H1 (cell line): ENCODE results near the gene PIAS4. TPM values are rescaled to one million over a fixed set of nuclear protein-coding genes. Genes with fewer than 3 reads are reported as not detected.

Experiments used
- CTCF ChIA-PET: fragments of 300-600 bp; sonication (Branson Sonifier 250); formaldehyde crosslinking; loops from one replicate; lab custom pipeline; 2021; ENCODE audit not compliant: partially characterized antibody; lab: Charles Lee
- POLR2A ChIA-PET: fragments of 300-600 bp; sonication (Branson Sonifier 250); formaldehyde crosslinking; loops from one replicate; lab custom pipeline; 2021; ENCODE audit warnings: inconsistent platforms; ENCODE audit not compliant: partially characterized antibody; lab: Charles Lee
- DNase-seq, 2 experiments: peaks; one replicate each; pipeline versions ENCODE4 v3.0.0 to v3.0.0-alpha.2; 2010 to 2022; ENCODE audit warnings: low spot score in 2 of 2, low read depth in 1 of 2, mixed read lengths in 1 of 2
- FAIRE-seq: peaks from 2 replicates; lab custom pipeline; 2011; peaks lifted over from hg19 to GRCh38; lab: Jason Lieb, UNC
- H2AFZ ChIP-seq: 2 replicates; pipeline ENCODE4 v1.8.1; 2012; ENCODE audit warnings: low read length, inconsistent platforms
- H2AK5ac ChIP-seq: 2 replicates; pipeline ENCODE4 v1.6.1; 2013; ENCODE audit warnings: low read depth, low read length
- H2BK120ac ChIP-seq: replicated peaks from 2 replicates; pipeline ENCODE3; 2013; ENCODE audit warnings: low read depth, low read length, inconsistent platforms
- H2BK12ac ChIP-seq: 2 replicates; pipeline ENCODE4 v1.6.1; 2013; ENCODE audit warnings: low read depth, low read length
- H2BK15ac ChIP-seq: 2 replicates; pipeline ENCODE4 v1.6.1; 2013; ENCODE audit warnings: low read length
- H2BK20ac ChIP-seq: 2 replicates; pipeline ENCODE4 v1.6.1; 2013; ENCODE audit warnings: low read length
- H2BK5ac ChIP-seq: 2 replicates; pipeline ENCODE4 v1.6.1; 2013; ENCODE audit warnings: low read depth, low read length
- H3K14ac ChIP-seq: 2 replicates; pipeline ENCODE4 v1.6.1; 2013; ENCODE audit warnings: inconsistent platforms; ENCODE audit not compliant: insufficient read length
- H3K18ac ChIP-seq: 2 replicates; pipeline ENCODE4 v1.6.1; 2013; ENCODE audit warnings: low read length; ENCODE audit errors: extremely low read depth
- H3K23ac ChIP-seq: 2 replicates; pipeline ENCODE4 v1.6.1; 2013; ENCODE audit warnings: inconsistent platforms; ENCODE audit not compliant: insufficient read length
- H3K23me2 ChIP-seq: 2 replicates; pipeline ENCODE4 v1.6.1; 2013; ENCODE audit warnings: low read depth, low read length
- H3K27ac ChIP-seq: 2 replicates; pipeline ENCODE4 v1.6.1; 2011; ENCODE audit warnings: low read depth, low read length, inconsistent platforms
- H3K27me3 ChIP-seq, 4 experiments: replicated peaks in 1 of 4; 1 replicate in 1 of 4; 2 replicates in 3 of 4; pipeline versions ENCODE4 v1.6.1 to v1.8.1; 2011 to 2013; ENCODE audit warnings: low read length in 3 of 4, mild to moderate bottlenecking in 3 of 4, inconsistent platforms in 2 of 4, mixed read lengths in 2 of 4, moderate library complexity in 1 of 4; ENCODE audit not compliant: control insufficient read depth in 3 of 4, insufficient read depth in 3 of 4; ENCODE audit errors: extremely low read depth in 1 of 4
- H3K36me3 ChIP-seq, 4 experiments: 2 replicates each; pipeline versions ENCODE4 v1.6.1 to v1.8.1; 2011 to 2013; ENCODE audit warnings: mild to moderate bottlenecking in 4 of 4, low read length in 3 of 4, moderate library complexity in 2 of 4, control low read depth in 1 of 4, inconsistent platforms in 1 of 4; ENCODE audit not compliant: insufficient read depth in 4 of 4, control insufficient read depth in 2 of 4
- H3K4ac ChIP-seq: replicated peaks from 2 replicates; pipeline ENCODE3; 2013; ENCODE audit warnings: low read length, low read depth, mixed read lengths, inconsistent platforms; ENCODE audit not compliant: insufficient read length
- H3K4me1 ChIP-seq, 4 experiments: replicated peaks in 1 of 4; 1 replicate in 1 of 4; 2 replicates in 3 of 4; pipeline versions ENCODE4 v1.6.1 to v1.8.1; 2011 to 2013; ENCODE audit warnings: low read length in 3 of 4, inconsistent platforms in 2 of 4, mixed read lengths in 1 of 4; ENCODE audit not compliant: insufficient read depth in 4 of 4, control insufficient read depth in 3 of 4
- H3K4me2 ChIP-seq, 2 experiments: 2 replicates each; pipeline versions ENCODE4 v1.6.1 to v1.8.1; 2011 to 2013; ENCODE audit warnings: low read depth in 2 of 2, low read length in 2 of 2, control low read depth in 1 of 2, inconsistent platforms in 1 of 2, mild to moderate bottlenecking in 1 of 2; ENCODE audit not compliant: insufficient read depth in 1 of 2
- H3K4me3 ChIP-seq, 4 experiments: fragments of 200-600, 300-600 bp in 1 of 4; sonication (generic), shearing (Covaris generic), sonication (Bioruptor Twin) in 1 of 4; 2 replicates each; pipeline versions ENCODE4 v1.5.1 to v1.8.1; 2011 to 2016; ENCODE audit warnings: low read length in 4 of 4, low read depth in 3 of 4, control low read depth in 2 of 4, inconsistent platforms in 2 of 4, mild to moderate bottlenecking in 2 of 4, mixed read lengths in 1 of 4, moderate library complexity in 1 of 4; ENCODE audit not compliant: insufficient read depth in 2 of 4; ENCODE audit errors: extremely low read depth in 1 of 4
- H3K56ac ChIP-seq: replicated peaks from 2 replicates; pipeline ENCODE3; 2013; ENCODE audit warnings: low read depth, mild to moderate bottlenecking, mixed read lengths, low read length, inconsistent platforms; ENCODE audit not compliant: insufficient read length
- H3K79me1 ChIP-seq: 2 replicates; pipeline ENCODE4 v1.6.1; 2013; ENCODE audit warnings: low read depth, low read length, control low read depth
- H3K79me2 ChIP-seq, 2 experiments: 2 replicates each; pipeline versions ENCODE4 v1.6.1 to v1.8.1; 2012 to 2013; ENCODE audit warnings: low read length in 2 of 2, mild to moderate bottlenecking in 2 of 2, inconsistent platforms in 1 of 2; ENCODE audit not compliant: insufficient read depth in 2 of 2, control insufficient read depth in 1 of 2
- H3K9ac ChIP-seq, 4 experiments: replicated peaks in 1 of 4; 1 replicate in 1 of 4; 2 replicates in 3 of 4; pipeline versions ENCODE4 v1.6.1 to v1.8.1; 2011 to 2013; ENCODE audit warnings: low read depth in 3 of 4, low read length in 3 of 4, control low read depth in 2 of 4, mild to moderate bottlenecking in 2 of 4, moderate library complexity in 2 of 4, inconsistent platforms in 1 of 4; ENCODE audit errors: extremely low read depth in 1 of 4
- H3K9me3 ChIP-seq, 2 experiments: 2 replicates each; pipeline versions ENCODE4 v1.6.1 to v1.8.1; 2012 to 2013; ENCODE audit warnings: mild to moderate bottlenecking in 2 of 2, moderate library complexity in 2 of 2, control low read depth in 1 of 2, inconsistent platforms in 1 of 2, low read depth in 1 of 2, low read length in 1 of 2, mixed read lengths in 1 of 2; ENCODE audit not compliant: insufficient read depth in 2 of 2
- H4K20me1 ChIP-seq, 2 experiments: replicated peaks in 1 of 2; 2 replicates each; pipeline versions ENCODE3 to v1.8.1; 2011 to 2013; ENCODE audit warnings: inconsistent platforms in 2 of 2, low read length in 2 of 2, mild to moderate bottlenecking in 1 of 2; ENCODE audit not compliant: insufficient read depth in 2 of 2, control insufficient read depth in 1 of 2
- H4K5ac ChIP-seq: 2 replicates; pipeline ENCODE4 v1.6.1; 2013; ENCODE audit warnings: low read length, low read depth, mixed read lengths, inconsistent platforms; ENCODE audit not compliant: insufficient read length
- H4K8ac ChIP-seq: 2 replicates; pipeline ENCODE4 v1.8.0; 2013; ENCODE audit warnings: mild to moderate bottlenecking, moderate library complexity, low read length, inconsistent platforms; ENCODE audit not compliant: insufficient read depth; ENCODE audit errors: extremely low read depth
- H4K91ac ChIP-seq: replicated peaks from 2 replicates; pipeline ENCODE3; 2013; ENCODE audit warnings: low read length, mixed read lengths, inconsistent platforms; ENCODE audit not compliant: insufficient read length
- ASH2L ChIP-seq: fragments of 200-600, 300-600 bp; sonication (generic); IDR thresholded peaks from one replicate; pipeline ENCODE4 v1.7.1; 2017; ENCODE audit warnings: low read length
- CBX8 ChIP-seq: fragments of 300-800, 300-1000 bp; sonication (generic); IDR thresholded peaks from 2 replicates; pipeline ENCODE4 v1.7.1; 2016; ENCODE audit warnings: low read depth, low read length, borderline replicate concordance
- JUN ChIP-seq: IDR thresholded peaks from 2 replicates; pipeline ENCODE4 v1.6.1; 2011; ENCODE audit warnings: low read depth, mild to moderate bottlenecking, improper control_type of control experiment, low read length
- KDM5A ChIP-seq: fragments of 200-600 bp; IDR thresholded peaks from 2 replicates; pipeline ENCODE4 v1.7.1; 2012; ENCODE audit warnings: mild to moderate bottlenecking, low read length, inconsistent platforms, mixed read lengths
- MAFK ChIP-seq: IDR thresholded peaks from 2 replicates; pipeline ENCODE4 v1.6.1; 2012; ENCODE audit warnings: low read depth, mild to moderate bottlenecking, improper control_type of control experiment, low read length
- NANOG ChIP-seq: IDR thresholded peaks from 2 replicates; pipeline ENCODE4 v1.6.1; 2011; ENCODE audit warnings: low read length, low read depth, mild to moderate bottlenecking, inconsistent platforms; ENCODE audit not compliant: insufficient read depth, poor library complexity, severe bottlenecking
- RAD21 ChIP-seq, 2 experiments: IDR thresholded peaks in 1 of 2; conservative IDR thresholded peaks in 1 of 2; 2 replicates each; pipeline ENCODE4 v1.6.1; 2011; ENCODE audit warnings: low read depth in 2 of 2, low read length in 2 of 2, improper control_type of control experiment in 1 of 2, inconsistent platforms in 1 of 2, mild to moderate bottlenecking in 1 of 2, moderate library complexity in 1 of 2
- RXRA ChIP-seq: IDR thresholded peaks from 2 replicates; pipeline ENCODE4 v1.6.1; 2011; ENCODE audit warnings: low read depth, mild to moderate bottlenecking, low read length, moderate library complexity; ENCODE audit not compliant: insufficient read depth
- TAF7 ChIP-seq: optimal IDR thresholded peaks from 2 replicates; pipeline ENCODE3; 2011; ENCODE audit warnings: low read depth, mild to moderate bottlenecking, inconsistent platforms, low read length, moderate library complexity, borderline replicate concordance
- WGBS, 2 experiments: shearing (Covaris generic) in 1 of 2; methylation state at CpG; one replicate each; pipeline versions ENCODE4 v1.1.6 to v1.1.7; 2013 to 2015; ENCODE audit warnings: low lambda C conversion rate in 2 of 2, mixed read lengths in 2 of 2, inconsistent platforms in 1 of 2, low coverage in 1 of 2, missing lambda C conversion rate in 1 of 2; ENCODE audit not compliant: insufficient replicate concordance in 2 of 2, insufficient coverage in 1 of 2, insufficient read length in 1 of 2; ENCODE audit errors: extremely low coverage in 1 of 2, missing lambda C conversion rate in 1 of 2; 5-methylcytosine and 5-hydroxymethylcytosine counted together
- polyA plus RNA-seq, 7 experiments: library from polyadenylated mRNA; depleted of rRNA in 3 of 7; stranded (reverse) in 5 of 7; unstranded in 2 of 7; fragments of >200 nt in 5 of 7; fragments of 200-250 nt in 2 of 7; gene quantifications; 1 replicate in 5 of 7; 2 replicates in 1 of 7; 4 replicates in 1 of 7; pipeline versions ENCODE4 v1.2.1 to v1.2.3, GENCODE V29; 2011 to 2013; ENCODE audit warnings: missing spikeins in 2 of 7, mixed read lengths in 2 of 7
- total RNA-seq: library from RNA; stranded (reverse); fragmentation: NEBNext Ultra II Directional; extraction: Animal tissue kit (Norgen Biotek cat#: 25700); gene quantifications from 2 replicates; pipeline ENCODE4 v1.2.1, GENCODE V29; 2021
- TF ChIP-seq, protein P1 (sequence below): IDR thresholded peaks from 2 replicates; pipeline ENCODE4 v1.6.1; 2012; ENCODE audit warnings: inconsistent platforms

PIAS4 gene
- total and polyA plus RNA-seq, 2 of the 8 experiments (the other 6 are each of a cell fraction or from before 2014, with no cell fraction given) = 30.2 to 51.4 TPM

DNA sequence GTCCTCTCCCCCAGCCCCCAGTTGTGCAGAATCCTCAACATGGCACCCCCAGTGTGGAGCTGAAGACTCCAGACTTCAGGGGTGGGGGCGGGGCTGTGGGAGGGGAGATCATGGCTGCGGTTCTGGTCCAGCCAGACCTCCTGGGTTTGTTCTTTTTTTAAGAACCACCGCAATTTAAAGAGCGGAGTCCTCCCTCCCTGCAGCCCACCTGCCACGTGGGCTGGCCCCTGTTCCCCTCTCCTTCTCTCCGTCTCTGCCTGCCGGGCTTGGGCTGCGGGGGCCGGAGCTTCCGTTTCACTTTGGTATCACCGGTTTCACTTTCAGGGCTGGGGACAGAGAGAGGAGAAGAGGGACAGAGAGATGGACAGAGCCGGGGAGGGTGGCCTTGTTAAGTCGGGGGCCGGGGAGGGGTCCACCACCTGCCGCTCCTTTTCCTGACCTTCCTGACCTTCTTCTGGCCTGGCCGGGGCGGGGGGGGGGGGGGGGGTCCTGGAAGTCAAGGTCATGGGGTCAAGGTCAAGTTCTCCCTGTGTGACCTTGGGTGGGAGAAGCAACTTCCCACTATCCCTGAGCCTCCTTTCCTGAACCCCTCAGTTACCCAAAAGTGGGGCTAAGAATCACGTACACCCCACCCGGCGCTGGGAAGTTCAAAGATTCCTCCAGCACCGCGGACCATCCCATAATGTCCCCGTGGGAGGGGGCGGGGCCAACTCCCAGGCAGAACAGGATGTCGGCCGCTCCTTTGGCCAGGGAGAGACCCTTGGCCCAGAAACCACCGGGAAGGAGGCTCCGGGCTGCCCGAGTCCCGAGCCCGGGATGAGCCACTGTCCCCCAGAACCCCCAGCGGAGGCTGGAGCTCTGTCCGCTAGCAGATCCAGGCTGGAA lies 70.5 kb downstream of the PIAS4 start:
- Histone ChIP-seq H3K9ac (no peak overlapping the region), H3K79me1 (no peaks in the 10 kb centered on the region), H3K27ac (no peak overlapping the region), H4K8ac (peak overlapping the region; percentile 57; the same call in 1 of the 2 replicates), H2AFZ (no peak overlapping the region), H3K27me3 (no peaks in the 10 kb centered on the region; a peak in 1 of 7 replicates), H4K5ac (no peak overlapping the region), H3K36me3 (no peaks in the 10 kb centered on the region), H2BK12ac (peak overlapping the region; percentile 95; the same call in 1 of the 2 replicates), H3K4me1 (peaks cover 0 to 13% (median 8%) of the 10 kb centered on the region in 4 experiments; a peak in 5 of 7 replicates), H3K56ac (no peak overlapping the region), H3K14ac (no peak overlapping the region), H2BK20ac (0 out of 2 replicates have a peak overlapping the region, but pooled peaks have one; percentile 72), H2BK5ac (peak overlapping the region; percentile 82; the same call in 1 of the 2 replicates), H3K23ac (no peak overlapping the region), H3K4me2 (peak overlapping the region in 1 of 2 experiments; percentile 6; a peak in 1 of 4 replicates), H2BK15ac (peak overlapping the region; percentile 46; the same call in 1 of the 2 replicates), H3K9me3 (no peaks in the 10 kb centered on the region), H3K23me2 (peaks cover 4% of the 10 kb centered on the region; the same call in 1 of the 2 replicates), H3K4ac (no peak overlapping the region), H3K4me3 (no peak overlapping the region), H4K91ac (peak overlapping the region; percentile 91), H2BK120ac (no peak overlapping the region), H2AK5ac (peak overlapping the region; percentile 65; the same call in 1 of the 2 replicates), H4K20me1 (no peaks in the 10 kb centered on the region), H3K79me2 (no peaks in the 10 kb centered on the region), H3K18ac (peak overlapping the region; percentile 87)
- ChIA-PET CTCF (no interaction called here), POLR2A (interaction anchor here (0.8 to 3.0 kb wide), 9 partner anchors 9 to 317 kb away, joined by 3 to 22 read pairs (median 4); partner anchors contain the start of gene EEF2)
- no peak for DNase-seq
- WGBS, 2 experiments = 67% methylated on average over 9 of the region's 33 CpGs; no CpG with 5 or more reads in 1 of the 2 experiments
- FAIRE-seq = no peak
- TF ChIP-seq, protein P1, sequence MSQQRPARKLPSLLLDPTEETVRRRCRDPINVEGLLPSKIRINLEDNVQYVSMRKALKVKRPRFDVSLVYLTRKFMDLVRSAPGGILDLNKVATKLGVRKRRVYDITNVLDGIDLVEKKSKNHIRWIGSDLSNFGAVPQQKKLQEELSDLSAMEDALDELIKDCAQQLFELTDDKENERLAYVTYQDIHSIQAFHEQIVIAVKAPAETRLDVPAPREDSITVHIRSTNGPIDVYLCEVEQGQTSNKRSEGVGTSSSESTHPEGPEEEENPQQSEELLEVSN = no peak
- TF ChIP-seq TAF7 = no peak
- TF ChIP-seq ASH2L = no peak
- no peak for TF ChIP-seq CBX8
- TF ChIP-seq RAD21 (IDR thresholded peaks at IDR 0.05 in 1 of 2, conservative IDR thresholded peaks at IDR 0.05 in 1 of 2; ENCODE audit: low read depth in 2 of 2, low read length in 2 of 2) = no peak
- TF ChIP-seq KDM5A = no peak
- TF ChIP-seq RXRA = no peak
- no peak for TF ChIP-seq JUN
- TF ChIP-seq MAFK = no peak
- no peak for TF ChIP-seq NANOG
